ENCODE measurements around the gene NEMP2. TPM values are rescaled to one million over a fixed set of nuclear protein-coding genes. Genes with fewer than 3 reads are reported as not detected.

Gene NEMP2
- total RNA-seq, 1 experiment from 2014 or later = 12.0 TPM

GRCh38 chr2:190582736-190583506 lies 48.4 kb upstream of the NEMP2 start:
- intact Hi-C loops (cut with micrococcal nuclease; ENCODE audit: unreplicated experiment) = no loop called here
- no TSS peak for BruUV-seq (replicated peaks)
- POLR2A ChIA-PET = interaction anchor here (0.5 kb wide), 1 partner anchor 11 kb away, joined by 12 read pairs; no protein-coding TSS in a partner anchor

GRCh38 chr2:190582019-190582418 lies 47.5 kb upstream of the NEMP2 start:
- no peak overlapping the region for H3K27ac ChIP-seq (ENCODE audit: low read length)
- in situ Hi-C loops (cut with HindIII; ENCODE audit: low pct_unique_long_range_greater_than_20kb, low sequenced_read_pairs) (no loop called here), intact Hi-C loops (cut with micrococcal nuclease; ENCODE audit: unreplicated experiment) (no loop called here)
- ATAC-seq (no peak), DNase-seq (ENCODE audit: low read depth, low spot score) (no peak)
- TF ChIP-seq CTCF (IDR thresholded peaks at IDR 0.05) = no peak
- no peak for TF ChIP-seq TCF7L2 (IDR thresholded peaks at IDR 0.05; ENCODE audit: low read depth, low read length)
- TF ChIP-seq SIN3A (IDR thresholded peaks at IDR 0.05; ENCODE audit: borderline replicate concordance, insufficient read depth, low read depth, low read length) = no peak
- no peak for TF ChIP-seq REST (IDR thresholded peaks at IDR 0.05; ENCODE audit: insufficient read depth in 1 of 2, low read depth in 2 of 2, low read length in 1 of 2)
- TF ChIP-seq POLR2AphosphoS5 (IDR thresholded peaks at IDR 0.05; ENCODE audit: low read depth, low read length) = no peak
- H3K9me3 ChIP-seq (ENCODE audit: control insufficient read depth, insufficient read depth, low read depth, low read length) = no peaks in the 10 kb centered on the region
- CTCF ChIA-PET = no interaction called here
- no peaks in the 10 kb centered on the region; the same call in 1 of the 2 replicates for H3K4me1 ChIP-seq (ENCODE audit: control insufficient read depth, insufficient read depth, low read length)
- no peak overlapping the region for H3K4me3 ChIP-seq (ENCODE audit: low read depth in 2 of 2, low read length in 2 of 2)
- POLR2A ChIA-PET = no interaction called here
- no peaks in the 10 kb centered on the region for H3K27me3 ChIP-seq (ENCODE audit: control insufficient read depth, insufficient read depth, low read length)
- no TSS peak for BruUV-seq (replicated peaks)
- no peaks in the 10 kb centered on the region; the same call in 1 of the 2 replicates for H3K36me3 ChIP-seq (ENCODE audit: control insufficient read depth, insufficient read depth, low read length)

More at GRCh38 chr2:190582736-190583506, 48.4 kb upstream of the NEMP2 start:
- CTCF ChIA-PET = no interaction called here
- Histone ChIP-seq H3K27me3 (ENCODE audit: control insufficient read depth, insufficient read depth, low read length) (no peaks in the 10 kb centered on the region), H3K36me3 (ENCODE audit: control insufficient read depth, insufficient read depth, low read length) (no peaks in the 10 kb centered on the region; the same call in 1 of the 2 replicates), H3K9me3 (ENCODE audit: control insufficient read depth, insufficient read depth, low read depth, low read length) (no peaks in the 10 kb centered on the region), H3K27ac (ENCODE audit: low read length) (no peak overlapping the region), H3K4me1 (ENCODE audit: control insufficient read depth, insufficient read depth, low read length) (no peaks in the 10 kb centered on the region; the same call in 1 of the 2 replicates), H3K4me3 (ENCODE audit: low read depth in 2 of 2, low read length in 2 of 2) (no peak overlapping the region)
- DNase-seq (ENCODE audit: low read depth, low spot score) (no peak), ATAC-seq (no peak)
- TF ChIP-seq POLR2AphosphoS5 (IDR thresholded peaks at IDR 0.05; ENCODE audit: low read depth, low read length) (no peak), REST (IDR thresholded peaks at IDR 0.05; ENCODE audit: insufficient read depth in 1 of 2, low read depth in 2 of 2, low read length in 1 of 2) (no peak), TCF7L2 (IDR thresholded peaks at IDR 0.05; ENCODE audit: low read depth, low read length) (no peak), SIN3A (IDR thresholded peaks at IDR 0.05; ENCODE audit: borderline replicate concordance, insufficient read depth, low read depth, low read length) (no peak), CTCF (IDR thresholded peaks at IDR 0.05) (no peak)
- in situ Hi-C loops (cut with HindIII; ENCODE audit: low pct_unique_long_range_greater_than_20kb, low sequenced_read_pairs) = no loop called here

Data from Panc1 (cell line).